CD4-positive, alpha-beta T cell treated with Interleukin-6 at 100 ng/mL for 8 hours (primary cell): ENCODE results near the gene ADCYAP1.

Experiments
- DNase-seq: peaks from one replicate; pipeline ENCODE4 v3.0.0-alpha.2; 2020; ENCODE audit warnings: mixed read lengths, low spot score

ADCYAP1 gene

GRCh38 chr18:910247-910646 lies 5.6 kb downstream of the ADCYAP1 start:
- no peak for DNase-seq

GRCh38 chr18:911025-911424 lies 6.4 kb downstream of the ADCYAP1 start:
- no peak for DNase-seq

- DNase-seq, result no peak
Observed at GRCh38 chr18:911486-911885, 6.8 kb downstream of the ADCYAP1 start.

GRCh38 chr18:916562-916961 lies 11.9 kb downstream of the ADCYAP1 start:
- DNase-seq, result no peak

- no peak for DNase-seq
Observed at GRCh38 chr18:919078-919477, 14.4 kb downstream of the ADCYAP1 start.

- DNase-seq, result no peak
Observed at GRCh38 chr18:923144-923866, 18.6 kb downstream of the ADCYAP1 start.

GRCh38 chr18:924987-925386 lies 20.3 kb downstream of the ADCYAP1 start:
- DNase-seq, result no peak

GRCh38 chr18:926946-927345 lies 22.3 kb downstream of the ADCYAP1 start:
- no peak for DNase-seq

GRCh38 chr18:933082-933481 lies 28.4 kb downstream of the ADCYAP1 start:
- DNase-seq, result no peak

GRCh38 chr18:934518-935133 lies 30.0 kb downstream of the ADCYAP1 start:
- DNase-seq, result no peak

- DNase-seq, result no peak
Observed at GRCh38 chr18:936941-937340, 32.3 kb downstream of the ADCYAP1 start.

- DNase-seq, result no peak
Observed at GRCh38 chr18:939166-939565, 34.5 kb downstream of the ADCYAP1 start.

GRCh38 chr18:939958-940357 lies 35.3 kb downstream of the ADCYAP1 start:
- no peak for DNase-seq

- DNase-seq, result no peak
Observed at GRCh38 chr18:941331-941730, 36.7 kb downstream of the ADCYAP1 start.

GRCh38 chr18:944440-944839 lies 39.8 kb downstream of the ADCYAP1 start:
- no peak for DNase-seq

GRCh38 chr18:949724-950631 lies 45.3 kb downstream of the ADCYAP1 start:
- no peak for DNase-seq

GRCh38 chr18:950882-951495 lies 46.3 kb downstream of the ADCYAP1 start:
- DNase-seq, result no peak

GRCh38 chr18:955384-956066 lies 50.9 kb downstream of the ADCYAP1 start:
- no peak for DNase-seq

- no peak for DNase-seq
Observed at GRCh38 chr18:957829-958228, 53.2 kb downstream of the ADCYAP1 start.

GRCh38 chr18:959854-960253 lies 55.2 kb downstream of the ADCYAP1 start:
- no peak for DNase-seq
